NCI-H526 (cell line): ENCODE measurements around the gene DGKQ.
"Not testable (repeated sequence)": the region's sequence is repeated elsewhere in the genome, so short reads cannot be mapped to it uniquely, and the experiment has no call there.

Experiments
- DNase-seq, 2 experiments: peaks; one replicate each; lab custom pipeline; 2025; lab: John Stamatoyannopoulos, UW

Gene DGKQ

DNA sequence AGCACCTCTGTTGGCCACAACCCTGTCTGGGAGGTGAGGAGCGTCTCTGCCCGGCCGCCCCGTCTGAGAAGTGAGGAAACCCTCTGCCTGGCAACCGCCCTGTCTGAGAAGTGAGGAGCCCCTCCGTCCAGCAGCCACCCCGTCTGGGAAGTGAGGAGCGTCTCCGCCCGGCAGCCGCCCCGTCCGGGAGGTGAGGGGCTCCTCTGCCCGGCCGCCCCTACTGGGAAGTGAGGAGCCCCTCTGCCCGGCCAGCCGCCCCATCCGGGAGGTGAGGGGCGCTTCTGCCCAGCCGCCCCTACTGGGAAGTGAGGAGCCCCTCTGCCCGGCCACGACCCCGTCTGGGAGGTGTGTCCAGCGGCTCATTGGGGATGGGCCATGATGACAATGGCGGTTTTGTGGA is 2.6 kb upstream of the DGKQ start:
- DNase-seq = not testable (repeated sequence)

DNA sequence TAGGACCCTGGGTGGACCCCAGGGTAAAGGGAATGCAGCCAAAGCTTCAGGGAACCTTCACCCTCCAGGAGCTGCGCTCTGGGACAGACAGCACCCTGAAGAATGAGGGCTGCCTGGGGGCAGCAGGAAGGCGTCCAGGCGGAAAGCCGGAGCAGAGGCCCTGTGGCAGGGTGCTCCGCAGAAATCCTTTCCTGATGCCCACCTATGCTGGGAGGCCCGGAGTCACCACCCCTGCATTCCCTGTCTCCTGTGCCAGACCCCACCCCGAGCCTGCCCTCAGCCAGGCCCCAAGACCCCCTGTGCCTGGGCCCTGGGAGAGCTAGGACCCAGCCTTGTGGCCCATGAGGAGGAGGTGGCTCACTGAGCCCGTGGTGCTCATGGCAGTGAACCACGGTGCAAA is 1.3 kb upstream of the DGKQ start:
- DNase-seq = no peak

DNA sequence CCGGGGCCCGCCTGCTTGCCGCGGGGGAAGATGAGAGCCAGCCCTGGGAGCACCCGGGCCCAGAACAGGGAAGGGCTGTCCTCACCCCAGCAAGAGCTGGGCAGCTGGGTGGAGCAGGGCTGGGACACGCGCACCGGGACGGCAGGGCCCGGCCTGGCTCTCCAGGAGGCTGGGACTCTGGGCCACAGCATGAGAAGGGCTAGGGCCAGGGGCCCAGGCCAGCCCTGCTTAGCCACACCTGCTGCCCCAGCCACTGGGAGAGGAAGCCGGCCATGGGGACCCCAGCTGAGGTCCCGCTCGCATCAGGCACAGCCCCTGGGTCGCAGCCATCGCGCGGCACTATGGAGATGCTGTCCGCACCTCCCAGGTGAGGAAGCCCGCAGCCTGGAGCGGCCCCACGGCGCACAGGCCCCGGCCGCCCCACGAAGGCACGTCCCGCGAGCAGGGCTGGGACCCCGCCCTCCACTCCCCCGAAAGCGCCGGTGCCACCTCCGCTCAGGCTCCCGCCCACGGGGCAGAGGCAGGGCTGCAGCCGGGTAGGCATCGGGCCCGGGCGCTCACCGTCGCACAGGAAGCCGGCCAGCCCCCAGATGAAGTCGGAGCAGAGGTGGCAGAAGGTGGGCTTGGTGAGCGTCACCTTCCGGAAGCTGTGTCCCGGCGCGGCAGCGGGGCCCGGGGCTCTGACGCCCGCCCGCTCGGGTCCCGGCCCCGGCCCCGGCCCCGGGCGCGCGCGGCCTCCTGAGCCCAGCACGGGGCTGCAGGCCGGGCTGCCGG is 531 bp downstream of the DGKQ start:
- DNase-seq = peak in 1 of 2 experiments; percentile 62

DNA sequence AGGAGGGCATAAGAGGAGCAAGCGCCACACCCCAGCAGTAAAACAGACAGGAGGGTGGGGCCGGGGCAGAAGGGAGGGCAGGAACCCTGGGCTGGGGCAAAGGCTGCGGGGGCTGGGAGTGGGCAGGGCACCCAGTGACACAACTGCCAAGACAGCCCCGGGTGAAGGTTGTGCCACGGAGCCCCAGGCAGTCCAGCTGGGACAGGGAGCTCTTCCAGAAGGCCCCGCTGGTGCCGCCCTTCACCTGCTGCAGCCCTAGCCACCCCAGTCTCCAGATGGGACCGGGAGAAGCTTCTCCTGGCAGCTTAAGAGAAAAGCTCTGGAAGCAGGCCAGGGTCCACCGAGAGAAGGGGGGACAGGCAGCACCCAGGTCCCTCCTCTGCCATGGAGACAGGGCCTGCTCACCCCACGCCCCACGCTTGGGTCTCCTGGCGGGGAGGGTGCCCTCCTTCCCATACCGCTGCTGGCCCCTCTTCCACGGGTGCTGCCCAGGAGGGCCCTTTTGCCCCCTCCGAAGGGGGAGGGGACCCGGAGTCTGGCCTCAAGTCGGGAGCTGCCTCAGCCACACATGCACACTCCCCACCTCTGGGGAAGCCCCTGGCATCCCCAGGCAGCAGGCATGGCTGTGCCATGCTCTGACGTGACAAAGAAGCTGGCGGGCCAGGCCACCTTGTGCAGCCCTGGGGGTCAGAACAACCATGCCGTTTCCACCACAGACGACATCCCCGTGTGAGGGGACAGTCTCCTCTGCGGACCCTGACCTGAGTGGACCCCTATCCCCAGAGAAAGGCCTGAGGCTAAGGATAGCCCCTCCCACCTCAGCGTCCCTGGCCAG is 1.5 kb downstream of the DGKQ start:
- no peak for DNase-seq

DNA sequence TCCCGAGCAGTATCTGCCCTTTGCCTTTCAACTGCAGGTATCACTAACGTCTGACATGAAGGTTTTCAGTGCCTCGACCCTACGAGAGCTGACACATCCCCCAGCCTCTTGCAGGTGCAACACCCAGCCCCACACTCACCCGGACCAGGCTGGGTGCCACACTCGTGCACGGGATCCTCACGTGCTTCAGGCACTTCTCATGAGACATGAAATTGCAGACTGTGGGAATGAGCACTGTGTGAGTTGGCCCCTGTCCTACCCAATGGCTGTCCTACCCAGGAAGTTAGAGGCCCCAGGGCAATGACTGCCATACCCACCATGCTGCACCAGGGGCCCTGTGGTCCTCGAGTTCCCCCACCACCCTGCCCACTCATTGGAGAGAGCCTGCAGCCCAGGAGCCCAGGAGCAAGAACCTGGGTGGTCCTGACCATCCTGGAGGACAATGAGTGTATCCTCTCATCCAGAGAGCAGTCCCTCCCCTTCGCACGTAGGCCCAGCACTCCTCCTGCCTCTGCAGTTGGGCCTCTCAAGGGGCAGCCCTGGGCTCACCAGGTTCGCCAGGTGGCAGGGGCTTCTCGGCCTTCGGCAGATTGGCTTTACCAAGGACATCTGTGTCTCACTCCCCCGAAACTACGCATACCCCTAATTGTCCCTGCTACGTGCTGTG is 2.4 kb downstream of the DGKQ start:
- no peak for DNase-seq

DNA sequence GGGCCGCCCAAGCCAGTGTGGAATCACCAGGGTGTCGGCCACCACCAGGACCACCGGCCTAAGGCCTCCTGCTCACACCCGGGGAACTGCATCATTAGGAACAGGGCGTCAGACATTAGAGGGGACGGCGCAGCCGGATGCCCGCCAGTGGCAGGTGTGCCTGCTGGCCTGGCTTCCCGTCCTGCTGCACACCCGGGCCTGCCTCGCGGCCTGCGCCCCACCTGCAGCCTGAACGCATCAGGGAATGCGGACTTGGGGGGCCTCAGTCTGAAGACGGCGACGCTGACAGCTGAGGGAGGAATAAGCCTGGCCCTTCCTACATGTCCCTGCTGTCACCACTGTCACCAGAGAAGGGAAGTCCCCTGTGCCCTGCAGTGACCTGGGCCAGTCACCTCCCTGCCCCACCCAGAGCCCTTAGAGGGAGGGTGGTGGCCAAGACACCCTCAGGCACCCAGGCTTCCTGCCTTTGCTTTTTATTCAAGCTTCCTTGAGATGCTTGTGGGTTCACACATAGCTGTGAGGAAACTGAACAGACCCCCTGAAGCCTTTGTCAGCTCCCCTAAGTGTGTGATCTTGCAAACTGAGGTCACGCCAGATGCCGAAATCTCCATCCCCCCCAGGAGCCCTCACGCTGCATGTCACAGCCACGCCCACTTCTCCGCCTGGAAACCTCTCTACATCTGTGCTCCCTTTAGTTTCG is 3.2 kb downstream of the DGKQ start:
- DNase-seq = no peak

DNA sequence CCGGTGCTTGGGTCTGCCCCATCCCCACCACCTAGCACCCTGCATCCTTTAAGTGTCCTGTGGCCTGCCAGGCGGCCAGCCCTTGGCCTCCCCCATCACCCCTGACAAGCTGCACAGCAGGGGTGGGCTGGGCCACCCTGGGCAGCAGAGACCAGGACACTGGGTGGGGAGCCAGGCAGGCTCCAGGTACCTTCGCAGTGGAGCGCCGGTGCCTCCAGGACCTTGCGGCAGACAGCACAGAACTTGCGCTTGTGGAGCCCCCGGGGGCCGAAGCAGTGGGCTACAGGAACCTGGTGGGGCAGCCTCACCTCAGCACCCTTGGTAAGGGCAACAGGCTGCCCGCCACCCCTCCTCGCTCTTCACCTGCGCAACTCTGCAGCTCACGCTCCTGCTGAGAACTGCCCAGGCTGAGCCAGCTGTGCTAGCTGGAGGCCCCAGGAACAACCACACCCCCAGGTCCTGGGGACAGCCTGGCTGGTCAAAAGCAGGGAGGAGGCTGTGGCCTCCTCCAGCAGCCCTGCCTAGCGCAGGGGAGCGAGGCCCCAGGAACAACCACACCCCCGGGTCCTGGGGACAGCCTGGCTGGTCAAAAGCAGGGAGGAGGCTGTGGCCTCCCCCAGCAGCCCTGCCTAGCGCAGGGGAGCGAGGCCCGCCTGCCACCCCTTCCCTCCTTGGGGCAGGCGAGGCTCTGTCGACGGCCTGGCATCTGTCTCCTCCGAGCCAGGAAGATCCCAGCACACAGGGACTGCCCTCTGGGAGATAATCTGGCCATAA is 4.6 kb downstream of the DGKQ start:
- no peak for DNase-seq

DNA sequence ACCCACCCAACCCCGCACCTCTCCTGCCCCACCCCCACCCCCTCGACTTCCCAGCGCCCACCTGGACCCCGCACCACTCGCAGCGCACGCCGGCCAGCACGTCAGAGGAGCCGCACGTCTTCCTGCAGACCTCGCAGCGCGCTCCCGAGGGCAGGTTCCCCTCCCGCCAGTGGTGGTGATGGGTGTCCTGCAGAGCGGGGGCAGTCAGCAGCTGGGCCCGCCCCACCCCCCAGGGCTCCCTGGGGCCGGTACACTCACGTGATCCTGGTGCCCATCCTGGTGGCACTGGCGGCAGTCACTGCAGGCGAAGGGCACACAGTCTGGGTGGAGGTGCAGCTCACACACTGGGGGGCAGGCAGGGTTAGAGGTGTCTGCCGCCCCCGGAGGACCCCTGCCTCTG is 5.1 kb downstream of the DGKQ start:
- DNase-seq = peak in 1 of 2 experiments; percentile 30

DNA sequence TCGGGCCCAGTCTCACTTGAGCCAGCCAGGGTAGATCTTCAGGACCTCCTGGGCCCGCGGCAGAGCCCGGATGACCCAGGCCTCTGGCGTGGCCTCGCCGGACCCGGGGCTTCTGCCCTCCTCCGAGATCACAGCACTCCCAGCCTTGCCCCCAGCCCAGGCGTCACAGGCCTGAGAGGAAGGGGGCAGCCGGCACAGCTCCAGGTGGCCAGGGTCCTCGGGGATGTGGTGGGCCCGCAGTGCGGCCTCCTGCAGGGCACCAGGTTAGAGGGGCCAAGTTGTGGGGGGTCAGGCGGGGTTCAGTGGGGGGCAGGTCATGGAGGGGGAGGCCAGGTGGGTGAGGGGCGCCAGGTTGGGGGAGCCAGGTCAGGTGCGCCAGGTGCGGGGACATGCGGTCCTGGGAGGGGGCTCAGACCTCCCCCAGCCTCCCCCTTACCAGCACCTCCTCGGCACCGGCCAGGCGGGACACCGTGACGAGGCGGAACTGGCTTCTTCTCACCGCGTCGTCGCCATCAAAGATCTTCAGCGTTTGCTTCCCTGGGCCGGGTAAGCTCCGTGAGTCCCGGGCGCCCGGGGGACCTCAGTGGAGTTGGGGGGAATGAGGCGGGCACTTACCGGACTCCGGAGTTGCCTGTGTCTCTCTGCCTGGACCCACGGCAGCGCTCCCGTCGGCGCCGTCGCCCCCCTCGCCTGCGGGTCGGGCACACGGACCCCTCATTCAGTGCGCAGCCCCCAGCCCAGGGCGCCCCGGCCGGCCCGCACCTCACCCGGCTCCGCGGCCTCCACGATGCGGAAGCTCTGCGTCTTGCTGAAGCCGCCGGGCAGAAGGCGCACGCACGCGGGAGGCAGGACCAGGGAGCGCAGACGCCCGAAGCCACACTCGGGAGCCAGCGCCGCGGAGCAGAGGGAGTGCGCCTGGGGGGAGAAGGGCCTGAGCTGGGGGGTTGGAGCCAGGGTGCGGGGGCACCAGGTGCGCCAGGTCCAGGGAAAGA is 6.0 kb downstream of the DGKQ start:
- peak in 1 of 2 experiments; percentile 59 for DNase-seq

DNA sequence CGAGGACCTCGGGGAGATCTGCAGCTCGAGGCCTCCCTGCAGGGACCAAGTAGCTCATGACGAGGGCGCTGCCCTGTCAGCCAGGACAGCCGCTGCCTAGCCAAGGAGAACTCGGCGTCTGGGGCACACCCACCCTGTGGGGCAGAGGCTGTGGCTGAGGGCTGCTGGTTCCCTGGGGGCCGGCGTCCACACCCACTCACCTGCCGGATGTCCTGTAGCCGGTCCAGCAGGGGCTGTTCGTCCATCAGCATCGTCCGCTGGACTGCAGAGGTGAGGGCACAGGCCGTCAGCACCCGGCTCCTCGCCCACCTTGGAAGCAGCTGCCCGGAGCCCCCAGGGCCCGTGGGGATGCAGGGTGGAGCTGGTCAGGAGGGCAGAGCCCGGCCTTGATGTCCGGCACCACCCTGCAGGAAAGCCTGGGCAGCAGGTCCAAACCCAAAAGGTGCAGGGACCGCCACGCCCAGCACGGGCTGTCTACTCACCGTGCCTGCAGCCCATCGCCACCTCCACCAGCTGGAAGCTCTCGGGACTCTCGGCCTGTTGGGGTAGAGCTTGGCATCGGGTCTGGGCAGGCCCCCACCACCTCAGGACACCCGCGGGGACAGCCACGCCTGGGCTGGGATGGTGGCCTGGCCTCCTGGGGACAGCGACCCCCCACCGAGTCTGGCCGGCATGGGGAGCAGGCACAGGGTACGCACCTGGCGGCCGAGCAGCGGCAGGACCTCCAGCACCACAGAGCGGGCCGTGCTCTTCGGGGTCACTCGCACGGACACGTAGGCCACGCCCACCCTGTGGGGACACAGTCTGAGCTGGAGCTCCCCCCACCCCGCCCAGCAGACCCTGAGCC is 6.9 kb downstream of the DGKQ start:
- DNase-seq = no peak

DNA sequence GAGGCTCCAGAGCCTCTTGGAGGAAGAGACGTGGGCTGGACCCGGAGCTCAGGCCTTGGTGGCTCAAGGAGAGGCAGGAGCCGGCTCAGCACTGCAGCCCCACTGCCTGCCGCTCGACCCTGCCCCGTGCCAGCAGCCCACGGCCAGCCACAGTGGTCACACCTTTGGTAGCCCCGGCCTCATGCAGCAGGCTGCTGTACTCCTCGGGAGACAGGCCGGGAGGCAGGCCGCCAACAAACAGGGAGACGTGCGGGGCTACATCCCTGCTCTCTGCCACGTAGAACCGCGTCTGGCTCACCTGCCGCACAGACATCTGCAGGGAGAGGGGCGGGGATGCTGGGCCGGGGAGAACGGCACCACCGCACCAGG is 7.6 kb downstream of the DGKQ start:
- DNase-seq = no peak

DNA sequence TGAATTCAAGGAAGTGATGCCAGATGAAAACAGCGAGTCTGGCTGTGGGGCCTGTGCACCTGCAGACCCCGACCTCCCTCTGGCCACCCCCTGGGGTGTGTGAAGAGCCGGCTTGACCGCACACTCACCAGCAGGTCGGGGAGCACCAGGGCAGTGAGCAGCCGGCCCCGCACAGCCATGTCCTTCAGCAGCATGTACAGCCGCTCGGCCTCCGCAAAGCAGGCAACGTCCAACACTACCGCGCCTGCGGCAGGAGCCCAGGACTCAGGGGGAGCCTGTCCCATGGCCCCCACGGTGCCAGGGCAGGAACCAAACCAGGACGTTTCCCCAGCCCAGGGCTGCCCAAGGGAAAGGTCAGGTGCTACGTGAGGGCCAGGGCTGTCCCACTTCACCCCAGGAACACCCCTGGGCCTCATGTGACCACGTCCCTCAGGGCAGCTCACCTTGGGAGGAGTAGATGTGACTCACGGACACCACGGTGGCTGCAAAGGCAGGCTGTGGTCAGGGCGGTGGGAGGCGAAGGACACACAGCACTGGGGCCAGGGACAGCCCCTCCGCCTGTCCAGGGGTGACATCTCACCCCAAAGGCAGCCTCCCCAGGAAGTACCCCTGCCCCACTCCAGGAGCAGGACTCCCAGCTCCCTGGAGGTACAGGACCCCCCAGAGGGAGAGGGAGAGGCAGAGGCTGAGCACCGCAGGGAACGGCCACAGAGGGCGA is 8.2 kb downstream of the DGKQ start:
- no peak for DNase-seq

DNA sequence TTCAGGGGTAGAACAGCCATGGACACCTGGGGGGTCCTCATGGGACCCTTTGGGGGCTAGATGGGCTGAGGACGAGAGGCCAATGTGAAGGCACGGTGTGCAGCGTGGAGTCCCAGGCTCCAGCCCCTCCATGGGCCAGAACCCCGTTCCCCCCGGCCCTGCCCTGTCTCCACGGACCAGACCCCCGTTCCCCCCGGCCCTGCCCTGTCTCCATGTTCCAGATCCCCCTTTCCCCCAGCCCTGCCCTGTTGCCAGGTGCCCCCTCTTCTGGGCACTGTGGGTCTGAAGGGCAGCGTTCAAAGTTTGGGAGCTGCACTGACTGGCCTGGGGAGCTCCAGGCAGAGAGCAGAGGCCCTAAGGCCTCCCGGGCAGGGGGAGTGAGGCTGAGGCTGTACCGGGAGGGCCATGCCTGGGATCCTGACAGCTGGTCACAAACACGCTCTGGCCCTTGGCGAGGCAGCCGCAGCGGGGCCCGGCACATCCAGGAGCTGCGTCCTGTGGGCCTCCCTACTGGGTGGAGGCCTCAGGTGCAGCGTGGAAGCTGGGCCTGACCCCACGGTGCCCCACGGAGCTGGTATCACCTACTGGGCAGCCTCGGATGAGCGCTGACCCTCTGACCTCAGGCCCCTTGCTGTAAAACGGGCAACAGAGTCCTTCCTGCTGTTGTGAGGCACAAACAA is 8.9 kb downstream of the DGKQ start:
- DNase-seq = no peak

DNA sequence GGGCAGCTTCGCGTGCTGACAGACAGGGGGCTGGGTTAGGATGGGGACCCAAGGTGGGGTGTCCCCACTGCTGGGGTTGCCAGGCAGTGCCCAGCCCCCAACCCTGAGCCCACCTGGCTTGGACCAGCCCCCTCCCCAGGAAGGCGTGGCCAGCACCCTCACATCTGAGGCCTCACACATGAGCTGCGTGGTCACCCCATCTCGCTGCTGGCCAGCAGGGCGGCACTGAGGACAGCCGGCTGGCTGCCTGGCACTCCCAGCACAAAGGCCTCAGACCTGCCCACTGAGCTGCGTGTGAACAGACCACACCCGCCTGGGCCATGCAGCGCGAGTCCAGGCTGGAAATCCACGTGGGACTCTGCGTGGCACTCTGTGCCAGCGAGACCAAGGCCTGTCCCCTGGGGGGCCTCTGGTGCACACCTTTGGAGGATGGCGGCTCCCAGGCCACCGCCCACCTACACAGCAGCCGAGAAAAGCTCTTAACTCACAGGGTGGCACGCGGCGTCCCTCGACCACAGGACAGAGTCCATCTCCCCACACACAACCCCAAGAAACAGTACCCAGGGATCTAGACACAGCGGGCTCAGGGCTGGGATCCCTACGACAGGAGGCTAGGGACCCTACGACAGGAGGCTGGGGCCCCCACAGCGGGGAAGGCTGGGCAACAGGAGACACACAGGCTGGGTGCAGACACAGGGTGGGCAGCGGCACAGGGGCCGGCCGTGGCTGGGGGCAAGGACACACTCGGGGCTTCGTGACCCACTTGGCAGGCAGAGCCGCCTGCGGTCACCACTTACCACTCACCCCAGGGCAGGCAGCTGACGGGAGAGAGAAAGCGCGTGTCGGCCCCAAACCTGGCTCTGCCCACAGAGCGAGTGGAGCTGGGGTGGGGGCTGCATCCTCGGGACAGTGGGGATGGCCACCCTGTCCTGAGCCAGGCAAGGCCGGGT is 9.8 kb downstream of the DGKQ start:
- no peak for DNase-seq

DNA sequence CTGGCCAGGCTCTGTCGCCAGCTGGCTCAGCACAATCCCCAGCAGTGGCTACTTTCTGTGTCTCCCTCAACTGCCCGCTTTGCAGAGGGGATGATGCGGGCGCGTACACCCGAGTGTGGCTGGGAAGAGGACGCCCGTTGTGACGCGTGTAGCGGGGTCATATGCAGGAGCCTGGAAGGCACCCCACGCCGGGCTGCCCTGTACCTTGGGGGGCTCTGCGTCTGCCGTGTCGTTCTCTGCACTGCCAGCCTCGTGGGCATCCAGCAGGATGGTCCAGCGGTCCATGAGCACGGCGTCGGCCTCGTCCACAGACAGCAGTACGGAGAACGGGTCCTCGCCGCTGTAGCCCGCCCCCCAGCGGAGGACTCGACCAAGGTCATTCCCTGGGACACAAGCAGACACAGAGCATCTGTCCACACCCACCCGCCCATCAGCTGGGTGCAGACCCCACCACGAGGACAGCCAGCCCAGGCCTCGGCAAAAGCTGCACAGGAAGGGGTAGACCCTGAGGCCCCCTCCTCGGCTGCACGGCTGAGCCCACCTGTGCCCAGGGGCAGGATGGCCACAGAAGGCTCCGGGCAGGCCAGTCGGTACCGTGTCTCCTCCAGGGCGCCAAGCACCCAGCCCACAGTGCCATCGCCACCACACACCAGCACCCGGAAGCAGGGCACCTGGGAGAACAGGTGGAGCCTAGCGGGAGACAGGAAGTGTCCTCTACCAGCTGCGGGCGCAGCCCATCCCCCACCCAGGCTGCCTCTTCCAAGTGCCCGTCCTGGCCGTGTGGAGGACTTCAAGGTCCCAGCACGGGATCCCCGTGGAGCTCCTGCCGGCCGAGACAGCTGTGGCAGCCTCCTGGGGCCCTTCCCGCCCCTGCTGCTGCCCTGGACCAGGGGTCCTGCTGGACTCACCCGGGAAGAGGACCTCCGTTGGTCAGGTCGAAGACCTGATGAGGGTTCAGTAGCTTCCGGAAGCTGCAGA is 10.8 kb downstream of the DGKQ start:
- DNase-seq = peak; percentile 37 to 80
